Spinal cord (tissue), 10 donors: Measurements from ENCODE around the gene HLF. TPM values are rescaled to one million over a fixed set of nuclear protein-coding genes. Genes with fewer than 3 reads are reported as not detected.
"Not testable (repeated sequence)": the region's sequence is repeated elsewhere in the genome, so short reads cannot be mapped to it uniquely, and the experiment has no call there.

Experiments used
- DNase-seq, 6 donors: peaks; one replicate each; pipeline versions ENCODE4 v3.0.0 to v3.0.0-alpha.2; 2013 to 2015; ENCODE audit warnings: low spot score in 6 of 6, low read depth in 4 of 6
- H3K27ac ChIP-seq: one replicate; pipeline ENCODE4 v1.5.1; 2013; ENCODE audit warnings: low read depth, low read length, control low read depth
- H3K27me3 ChIP-seq: one replicate; pipeline ENCODE4 v1.6.1; 2013; ENCODE audit warnings: low read length; ENCODE audit not compliant: control insufficient read depth, insufficient read depth
- H3K36me3 ChIP-seq: one replicate; pipeline ENCODE4 v1.6.1; 2013; ENCODE audit warnings: low read length; ENCODE audit not compliant: control insufficient read depth, insufficient read depth
- H3K4me1 ChIP-seq: one replicate; pipeline ENCODE4 v1.6.1; 2013; ENCODE audit warnings: low read length; ENCODE audit not compliant: control insufficient read depth, insufficient read depth
- H3K4me3 ChIP-seq: one replicate; pipeline ENCODE4 v1.5.1; 2013; ENCODE audit warnings: low read depth, low read length, control low read depth
- H3K9me3 ChIP-seq: one replicate; pipeline ENCODE4 v1.6.1; 2013; ENCODE audit warnings: low read length; ENCODE audit not compliant: control insufficient read depth, insufficient read depth
- WGBS: methylation state at CpG from one replicate; pipeline ENCODE4 v1.1.5; 2013; ENCODE audit warnings: missing lambda C conversion rate; ENCODE audit not compliant: insufficient coverage; 5-methylcytosine and 5-hydroxymethylcytosine counted together
- polyA plus RNA-seq, 2 donors: library from polyadenylated mRNA; unstranded; fragments of 120-200 nt; gene quantifications; one replicate each; pipeline ENCODE4 v1.2.1, GENCODE V29; 2013; ENCODE audit not compliant: insufficient read length in 2 of 2
- total RNA-seq, 2 donors: library from RNA; depleted of rRNA in 1 of 2; stranded (reverse); fragments of 120-200 nt in 1 of 2; fragments of >200 nt in 1 of 2; gene quantifications; one replicate each; pipeline versions ENCODE4 v1.2.3 to v1.2.4, GENCODE V29; 2013 to 2014
- donor health status: healthy.

Gene HLF
- total and polyA plus RNA-seq, 4 donors: 8.1 to 127 (median 31.6) TPM

DNA sequence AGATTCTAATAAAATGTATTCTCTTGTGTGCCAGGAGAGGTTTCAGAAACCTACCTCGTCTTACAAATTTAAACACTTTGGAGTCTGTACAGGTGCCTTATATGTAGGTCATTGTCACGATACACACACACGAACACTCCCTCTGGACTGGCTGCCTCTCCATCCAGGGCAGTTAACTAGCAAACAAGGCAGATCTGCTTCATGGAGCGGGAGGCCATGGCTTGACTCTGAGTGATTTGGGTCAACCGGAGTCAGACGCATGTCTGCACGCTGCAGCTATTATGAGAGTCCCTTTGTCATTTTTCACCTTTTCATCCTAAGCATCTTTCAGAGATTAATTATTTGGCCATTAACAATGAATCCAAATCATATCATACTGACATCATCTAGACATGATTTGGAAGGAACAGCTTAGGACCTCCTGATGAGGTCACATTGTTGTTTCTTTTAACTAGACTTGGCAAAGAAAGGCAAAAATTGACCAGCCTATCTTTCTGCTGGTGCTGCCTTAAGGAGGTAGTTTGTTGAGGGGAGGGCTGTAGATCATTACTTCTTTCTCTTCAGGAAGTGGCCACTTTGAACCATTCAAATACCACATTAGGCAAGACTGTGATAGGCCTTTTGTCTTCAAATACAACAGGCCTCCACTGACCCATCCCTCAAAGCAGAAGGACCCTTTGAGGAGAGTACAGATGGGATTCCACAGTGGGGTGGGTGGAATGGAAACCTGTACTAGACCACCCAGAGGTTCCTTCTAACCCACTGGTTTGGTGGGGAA lies 58.9 kb downstream of the HLF start:
- no peaks in the 10 kb centered on the region for H3K27me3 ChIP-seq
- no peaks in the 10 kb centered on the region for H3K9me3 ChIP-seq
- H3K4me1 ChIP-seq: no peaks in the 10 kb centered on the region
- peaks cover 6% of the 10 kb centered on the region for H3K36me3 ChIP-seq
- H3K4me3 ChIP-seq: no peak overlapping the region
- H3K27ac ChIP-seq: no peak overlapping the region
- no peak for DNase-seq
- 88% methylated on average over 6 of the region's 7 CpGs for WGBS

- 92% methylated on average over 2 of the region's 9 CpGs for WGBS
- no peak for DNase-seq
- H3K4me1 ChIP-seq: no peaks in the 10 kb centered on the region
- H3K36me3 ChIP-seq: peaks cover 6% of the 10 kb centered on the region
- H3K27me3 ChIP-seq: no peaks in the 10 kb centered on the region
- H3K27ac ChIP-seq: no peak overlapping the region
- no peak overlapping the region for H3K4me3 ChIP-seq
- no peaks in the 10 kb centered on the region for H3K9me3 ChIP-seq
These were observed 59.7 kb downstream of the HLF start for GRCh38 chr17:55324296-55324978.

DNA sequence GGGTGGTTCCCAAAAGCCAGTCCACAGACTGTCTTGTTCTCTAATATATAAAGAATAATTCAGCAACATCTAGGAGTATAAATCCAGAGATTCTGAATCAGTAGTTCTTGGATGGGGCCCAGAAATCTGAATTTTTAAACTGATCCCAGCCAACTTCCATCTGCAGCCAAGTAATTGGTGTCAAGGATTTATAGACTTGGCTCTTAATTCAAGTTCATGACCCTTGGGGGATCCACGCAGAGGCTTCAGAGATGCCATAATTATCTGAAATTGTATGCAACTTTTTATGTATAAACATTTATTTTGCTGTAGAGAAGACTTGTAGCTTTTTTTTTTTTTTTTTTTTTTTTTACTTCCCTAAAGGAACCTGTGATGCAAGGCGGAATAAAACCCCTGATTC lies 60.6 kb downstream of the HLF start:
- peaks cover 4% of the 10 kb centered on the region for H3K36me3 ChIP-seq
- H3K27me3 ChIP-seq: no peaks in the 10 kb centered on the region
- no peaks in the 10 kb centered on the region for H3K4me1 ChIP-seq
- H3K27ac ChIP-seq: no peak overlapping the region
- no peak overlapping the region for H3K4me3 ChIP-seq
- 75% methylated on average over 1 of the region's 2 CpGs for WGBS
- H3K9me3 ChIP-seq: no peaks in the 10 kb centered on the region
- DNase-seq: no peak

- H3K4me1 ChIP-seq: no peaks in the 10 kb centered on the region
- H3K9me3 ChIP-seq: no peaks in the 10 kb centered on the region
- DNase-seq: no peak
- WGBS: 100% methylated on average over 1 of the region's 7 CpGs
- no peak overlapping the region for H3K27ac ChIP-seq
- no peaks in the 10 kb centered on the region for H3K36me3 ChIP-seq
- H3K27me3 ChIP-seq: no peaks in the 10 kb centered on the region
- no peak overlapping the region for H3K4me3 ChIP-seq
These were observed 61.3 kb downstream of the HLF start for GRCh38 chr17:55326030-55326429.

DNA sequence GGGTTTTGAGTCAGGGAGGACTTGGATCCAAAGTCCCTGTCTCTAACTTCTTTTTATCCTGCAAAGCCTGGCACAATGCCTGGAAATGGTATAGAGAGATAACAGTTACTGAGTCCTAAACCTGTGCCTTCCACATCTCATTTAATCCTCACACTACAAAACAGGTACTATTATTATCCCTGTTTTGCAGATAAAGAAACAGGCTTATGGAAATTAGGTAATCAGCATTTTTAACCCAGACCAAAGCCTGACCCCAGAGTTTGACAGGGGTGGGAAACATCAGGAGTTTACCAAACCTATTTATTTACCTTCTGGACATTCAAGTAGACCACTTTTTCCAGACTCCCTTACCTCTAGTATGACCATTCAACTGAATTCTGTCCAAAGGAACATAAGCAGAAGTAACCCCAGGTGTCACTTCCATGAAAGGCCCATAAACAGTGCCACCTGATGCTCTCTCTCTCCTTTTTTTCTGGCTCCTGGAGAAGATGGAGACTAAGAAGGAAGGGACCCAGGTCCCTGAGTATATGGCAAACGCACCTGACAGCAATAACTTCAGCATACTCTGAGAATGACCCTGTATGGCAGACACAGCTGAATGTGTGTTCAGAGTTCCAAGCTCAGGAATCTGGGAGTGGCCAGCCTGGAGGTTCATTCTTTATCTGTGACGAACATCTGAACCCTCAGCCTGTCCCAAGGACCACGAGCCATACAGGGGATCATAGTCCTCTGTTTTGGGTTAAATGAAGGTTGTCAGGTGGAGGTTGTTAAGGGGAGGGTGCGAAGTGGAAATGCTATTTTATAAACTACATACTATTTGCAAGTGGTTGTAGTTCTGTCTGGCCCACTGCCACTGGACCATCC lies 62.7 kb downstream of the HLF start:
- WGBS: 72% methylated on average over 3 of the region's 4 CpGs
- Histone ChIP-seq H3K27ac (no peak overlapping the region), H3K9me3 (no peaks in the 10 kb centered on the region), H3K36me3 (no peaks in the 10 kb centered on the region), H3K27me3 (no peaks in the 10 kb centered on the region), H3K4me1 (no peaks in the 10 kb centered on the region), H3K4me3 (no peak overlapping the region)
- DNase-seq: no peak

DNA sequence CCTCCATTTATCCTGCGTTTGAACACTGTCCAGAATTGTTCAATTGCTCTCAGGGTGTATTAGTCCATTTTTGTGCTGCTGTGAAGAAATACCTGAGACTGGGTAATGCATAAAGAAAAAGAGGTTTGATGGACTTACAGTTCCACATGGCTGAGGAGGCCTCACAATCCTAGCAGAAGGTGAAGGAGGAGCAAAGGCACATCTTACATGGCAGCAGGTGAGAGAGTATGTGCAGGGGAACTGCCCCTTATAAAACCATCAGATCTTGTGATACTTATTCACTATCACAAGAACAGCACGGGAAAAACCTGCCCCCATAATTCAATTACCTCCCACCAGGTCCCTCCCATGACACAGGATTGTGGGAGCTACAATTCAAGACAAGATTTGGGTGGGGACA lies 63.8 kb downstream of the HLF start:
- H3K9me3 ChIP-seq, DNase-seq, H3K27me3 ChIP-seq, H3K4me3 ChIP-seq, H3K36me3 ChIP-seq, H3K4me1 ChIP-seq, H3K27ac ChIP-seq: not testable (repeated sequence)
- whole genome bisulfite sequencing: 100% methylated on average over 1 of the region's 2 CpGs

DNA sequence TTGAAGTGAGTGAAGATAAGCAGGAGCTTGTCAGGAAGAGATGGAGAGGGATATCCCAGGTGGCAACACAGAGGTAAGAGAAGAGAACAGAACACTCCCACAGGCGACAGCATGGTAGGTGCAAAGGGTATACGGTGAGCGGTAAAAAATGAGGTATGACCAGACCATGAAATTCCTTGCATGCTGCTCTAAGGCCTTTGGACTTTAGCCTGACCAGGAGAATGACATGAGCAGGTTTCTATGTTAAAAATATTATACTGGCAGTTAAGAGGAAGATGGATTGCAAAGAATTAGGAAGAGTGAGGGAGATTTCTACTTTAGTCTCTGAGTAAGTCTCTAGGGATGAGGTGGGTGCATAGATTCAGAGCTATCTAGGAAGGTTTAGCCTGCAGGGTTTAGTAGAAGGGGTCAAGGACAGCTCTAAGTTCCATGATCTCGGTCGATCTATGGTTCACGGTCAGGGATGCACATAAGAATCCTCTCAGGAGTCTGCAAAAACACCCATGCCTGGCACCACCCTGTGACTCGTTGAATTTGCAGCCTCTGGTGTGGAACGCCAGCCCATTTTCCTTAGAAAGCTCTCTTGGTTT lies 65.7 kb downstream of the HLF start:
- H3K4me3 ChIP-seq: no peak overlapping the region
- H3K36me3 ChIP-seq: no peaks in the 10 kb centered on the region

DNA sequence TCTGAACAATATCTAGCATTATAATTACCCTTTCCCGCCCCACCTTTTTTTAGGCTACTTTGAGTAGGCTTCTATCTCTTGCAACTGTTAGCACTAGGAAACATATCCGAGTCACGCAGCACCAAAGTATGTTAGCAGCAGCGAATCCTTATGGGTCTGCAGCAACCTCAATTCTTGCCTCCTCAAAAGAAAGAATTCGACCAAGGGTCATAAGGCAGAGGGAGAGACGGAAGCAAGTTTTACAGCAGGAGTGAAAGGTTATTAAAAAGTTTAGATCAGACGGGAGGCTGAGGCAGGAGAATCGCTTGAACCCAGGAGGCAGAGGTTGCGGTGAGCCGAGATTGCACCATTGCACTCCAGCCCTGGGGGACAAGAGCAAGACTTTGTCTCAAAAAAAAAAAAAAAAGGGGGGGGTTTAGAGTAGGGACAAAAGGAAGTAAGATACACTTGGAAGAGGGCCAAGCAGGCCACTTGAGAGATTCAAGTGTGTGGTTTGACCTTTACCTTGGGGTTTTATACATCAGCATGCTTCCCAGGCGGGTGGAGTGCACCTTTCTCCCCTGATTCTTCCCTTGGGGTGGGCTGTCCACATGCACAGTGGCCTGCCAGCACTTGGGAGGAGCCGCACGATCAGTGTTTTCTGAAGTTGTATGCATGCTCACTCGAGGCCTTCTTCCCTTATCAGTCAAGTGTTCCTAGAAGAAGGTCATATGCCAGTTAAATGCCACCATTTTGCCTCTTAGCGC lies 67.7 kb downstream of the HLF start:
- H3K27ac ChIP-seq: no peak overlapping the region
- WGBS: 93% methylated on average over 14 of the region's 15 CpGs
- no peak for DNase-seq
- no peak overlapping the region for H3K4me3 ChIP-seq
- no peaks in the 10 kb centered on the region for H3K9me3 ChIP-seq
- H3K4me1 ChIP-seq: peaks cover 4% of the 10 kb centered on the region
- no peaks in the 10 kb centered on the region for H3K36me3 ChIP-seq
- H3K27me3 ChIP-seq: no peaks in the 10 kb centered on the region

More for the DNA sequence above, 65.7 kb downstream of the HLF start:
- 96% methylated on average over 7 of the region's 8 CpGs for WGBS
- DNase-seq: no peak
- H3K9me3 ChIP-seq: no peaks in the 10 kb centered on the region
- no peak overlapping the region for H3K27ac ChIP-seq
- peaks cover 4% of the 10 kb centered on the region for H3K4me1 ChIP-seq
- H3K27me3 ChIP-seq: no peaks in the 10 kb centered on the region

GRCh38 chr17:55334285-55334684 lies 69.5 kb downstream of the HLF start:
- WGBS: no CpG with 5 or more reads among the region's 4 CpGs
- H3K4me1 ChIP-seq: peaks cover 4% of the 10 kb centered on the region
- no peak overlapping the region for H3K4me3 ChIP-seq
- DNase-seq: no peak
- H3K36me3 ChIP-seq: no peaks in the 10 kb centered on the region
- no peak overlapping the region for H3K27ac ChIP-seq
- no peaks in the 10 kb centered on the region for H3K9me3 ChIP-seq
- H3K27me3 ChIP-seq: no peaks in the 10 kb centered on the region
